WI38 (cell line): Measurements from ENCODE around the gene SLC19A2.
A peak's percentile ranks its signal among the peaks of the same experiment; 100 is the strongest.

ENCODE experiments used
- H3K4me3 ChIP-seq: 2 replicates; pipeline ENCODE4 v1.5.1; 2011; ENCODE audit warnings: low read depth, mild to moderate bottlenecking, control low read depth, low read length
- TF ChIP-seq, protein P1 (sequence below): IDR thresholded peaks from 2 replicates; pipeline ENCODE4 v1.5.1; 2012; ENCODE audit warnings: low read depth, mild to moderate bottlenecking, control low read depth, low read length

SLC19A2 gene

GRCh38 chr1:169494343-169494742 is 8.6 kb upstream of the SLC19A2 start:
- no peak overlapping the region for H3K4me3 ChIP-seq
- TF ChIP-seq, protein P1, sequence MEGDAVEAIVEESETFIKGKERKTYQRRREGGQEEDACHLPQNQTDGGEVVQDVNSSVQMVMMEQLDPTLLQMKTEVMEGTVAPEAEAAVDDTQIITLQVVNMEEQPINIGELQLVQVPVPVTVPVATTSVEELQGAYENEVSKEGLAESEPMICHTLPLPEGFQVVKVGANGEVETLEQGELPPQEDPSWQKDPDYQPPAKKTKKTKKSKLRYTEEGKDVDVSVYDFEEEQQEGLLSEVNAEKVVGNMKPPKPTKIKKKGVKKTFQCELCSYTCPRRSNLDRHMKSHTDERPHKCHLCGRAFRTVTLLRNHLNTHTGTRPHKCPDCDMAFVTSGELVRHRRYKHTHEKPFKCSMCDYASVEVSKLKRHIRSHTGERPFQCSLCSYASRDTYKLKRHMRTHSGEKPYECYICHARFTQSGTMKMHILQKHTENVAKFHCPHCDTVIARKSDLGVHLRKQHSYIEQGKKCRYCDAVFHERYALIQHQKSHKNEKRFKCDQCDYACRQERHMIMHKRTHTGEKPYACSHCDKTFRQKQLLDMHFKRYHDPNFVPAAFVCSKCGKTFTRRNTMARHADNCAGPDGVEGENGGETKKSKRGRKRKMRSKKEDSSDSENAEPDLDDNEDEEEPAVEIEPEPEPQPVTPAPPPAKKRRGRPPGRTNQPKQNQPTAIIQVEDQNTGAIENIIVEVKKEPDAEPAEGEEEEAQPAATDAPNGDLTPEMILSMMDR = no peak

- H3K4me3 ChIP-seq = no peak overlapping the region
- TF ChIP-seq, protein P1 = no peak
Measured at GRCh38 chr1:169493251-169493650, 7.5 kb upstream of the SLC19A2 start.

DNA sequence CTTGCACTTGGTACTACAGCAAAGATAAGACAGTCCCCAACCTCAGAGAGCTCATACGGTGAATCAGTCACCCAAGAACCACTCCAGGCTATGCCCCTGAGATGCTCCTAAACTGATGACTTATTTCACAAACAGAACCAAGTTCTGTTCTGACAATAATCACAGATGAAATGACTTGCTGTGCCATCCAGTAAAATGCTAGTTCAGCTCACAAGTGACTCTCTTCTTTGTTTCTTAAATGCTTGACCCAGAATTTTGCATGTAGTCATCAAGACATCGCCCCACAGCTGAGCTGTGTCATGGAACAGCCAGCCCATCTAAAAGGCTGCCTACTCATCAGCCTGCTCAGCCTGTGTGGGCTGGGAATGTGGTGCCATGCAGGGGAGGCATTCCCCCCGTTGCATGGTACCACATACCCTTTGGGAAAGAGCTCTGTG is 6.1 kb upstream of the SLC19A2 start:
- no peak overlapping the region for H3K4me3 ChIP-seq
- TF ChIP-seq, protein P1 = no peak

GRCh38 chr1:169488157-169488556 is 2.4 kb upstream of the SLC19A2 start:
- H3K4me3 ChIP-seq = no peak overlapping the region
- TF ChIP-seq, protein P1 = no peak

DNA sequence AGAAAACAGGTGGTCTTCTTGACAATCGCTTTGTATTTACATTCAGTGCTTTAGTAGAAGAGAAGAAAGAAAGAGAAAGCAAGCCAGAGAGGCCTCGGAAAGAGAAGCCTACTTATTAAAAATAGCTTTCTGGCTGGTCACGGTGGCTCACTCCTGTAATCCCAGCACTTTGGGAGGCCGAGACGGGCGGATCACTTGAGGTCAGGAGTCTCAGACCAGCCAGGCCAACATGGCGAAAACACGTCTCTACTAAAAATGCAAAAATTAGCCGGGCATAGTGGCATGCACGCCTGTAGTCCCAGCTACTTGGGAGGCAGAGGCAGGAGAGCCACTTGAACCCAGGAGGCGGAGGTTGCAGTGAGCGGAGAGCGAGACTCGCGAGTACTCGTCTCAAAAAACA is 1.8 kb upstream of the SLC19A2 start:
- TF ChIP-seq, protein P1 = no peak
- H3K4me3 ChIP-seq = peak overlapping the region; percentile 79

GRCh38 chr1:169487133-169487532 is 1.4 kb upstream of the SLC19A2 start:
- peak overlapping the region; percentile 79 for H3K4me3 ChIP-seq
- TF ChIP-seq, protein P1 = no peak

DNA sequence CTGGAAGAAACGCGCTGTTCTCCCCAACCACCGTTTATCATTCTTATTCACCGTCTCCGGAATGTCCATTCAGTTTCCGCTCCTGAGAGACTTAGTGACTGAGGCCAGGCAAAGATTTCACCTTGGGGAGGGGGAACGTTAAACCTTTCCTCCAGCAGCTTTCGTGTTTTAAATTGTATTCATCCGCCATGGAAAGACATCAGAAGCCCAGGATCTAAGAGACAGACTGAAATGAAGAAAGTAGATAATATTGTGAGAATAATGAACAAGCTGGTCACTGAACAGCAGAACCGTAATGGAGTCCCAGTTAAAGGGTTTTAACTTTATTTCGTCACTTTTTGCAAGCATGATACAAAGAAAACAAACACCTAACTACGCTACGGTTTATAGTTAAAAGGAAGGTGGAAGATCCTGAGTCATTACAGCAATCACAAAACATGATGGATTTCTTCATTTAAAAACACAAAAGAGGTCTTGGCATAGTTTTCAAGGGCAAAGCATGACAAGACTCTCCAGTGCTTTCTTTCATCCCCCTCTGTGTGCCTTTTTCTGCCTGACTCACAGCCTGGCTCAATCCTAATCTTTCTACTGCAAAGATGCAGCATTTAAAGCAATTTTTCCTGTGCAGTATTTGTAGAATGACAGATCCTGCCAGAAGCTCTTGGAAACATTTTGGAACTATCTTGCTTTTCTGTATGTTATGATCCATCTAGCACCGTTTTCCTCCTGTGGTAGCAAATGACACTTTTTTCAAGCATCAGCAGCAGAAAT is 722 bp upstream of the SLC19A2 start:
- TF ChIP-seq, protein P1 = no peak

More for the DNA sequence above, 722 bp upstream of the SLC19A2 start:
- H3K4me3 ChIP-seq = peak overlapping the region; percentile 79
